ENCODE results near the gene NAGA.
"Not testable (repeated sequence)": the region's sequence is repeated elsewhere in the genome, so short reads cannot be mapped to it uniquely, and the experiment has no call there.

Gene NAGA

GRCh38 chr22:42074132-42074811, 3.7 kb upstream of the NAGA start, which contains the start of gene PHETA2:
PHETA2 (plus strand) TSS chr22:42074248; CDS start chr22:42077294, 3,046 bp downstream.
- no peak for TF ChIP-seq CTCF (IDR thresholded peaks at IDR 0.05; ENCODE audit: insufficient read depth, missing control alignments)
- no peak for DNase-seq (ENCODE audit: insufficient read length, low spot score)
- no peak for FAIRE-seq

DNA sequence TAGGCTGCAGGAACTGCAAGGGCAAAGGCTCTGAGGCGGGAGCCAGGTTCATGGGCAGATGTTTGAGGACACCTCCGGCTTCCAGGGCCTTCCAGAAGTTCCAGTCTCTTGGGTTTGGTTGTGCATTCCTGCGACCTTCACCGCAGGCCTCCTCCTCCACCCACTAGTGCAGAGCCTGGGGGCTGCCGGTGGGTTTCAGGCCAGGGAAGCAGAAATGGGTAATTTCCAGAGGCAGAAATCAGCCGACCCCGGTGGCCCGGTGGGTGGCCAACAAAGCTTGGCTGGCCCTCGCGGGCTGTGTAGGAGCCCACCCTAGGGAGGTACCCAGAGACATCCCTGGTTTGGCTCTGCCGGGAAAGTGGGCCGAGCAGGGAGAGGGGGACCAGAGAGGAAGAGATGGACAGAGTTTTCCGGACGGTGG, 3.0 kb upstream of the NAGA start:
- no peak for DNase-seq (ENCODE audit: insufficient read length, low spot score)
- no peak for FAIRE-seq
- no peak for TF ChIP-seq CTCF (IDR thresholded peaks at IDR 0.05; ENCODE audit: insufficient read depth, missing control alignments)

- TF ChIP-seq CTCF (IDR thresholded peaks at IDR 0.05; ENCODE audit: insufficient read depth, missing control alignments) = no peak
- DNase-seq (ENCODE audit: insufficient read length, low spot score) (no peak), FAIRE-seq (no peak)
These were observed 2.2 kb upstream of the NAGA start for GRCh38 chr22:42072606-42073330.

GRCh38 chr22:42071508-42071907, 896 bp upstream of the NAGA start:
- FAIRE-seq = not testable (repeated sequence)

GRCh38 chr22:42069801-42070516, 653 bp downstream of the NAGA start:
- TF ChIP-seq CTCF (IDR thresholded peaks at IDR 0.05; ENCODE audit: insufficient read depth, missing control alignments) = no peak
- DNase-seq (ENCODE audit: insufficient read length, low spot score) (no peak), FAIRE-seq (no peak)

More at GRCh38 chr22:42071508-42071907, 896 bp upstream of the NAGA start:
- not testable (repeated sequence) for DNase-seq (ENCODE audit: insufficient read length, low spot score)

GRCh38 chr22:42068291-42068690, 2.3 kb downstream of the NAGA start:
- FAIRE-seq = no peak
- no peak for TF ChIP-seq CTCF (IDR thresholded peaks at IDR 0.05; ENCODE audit: insufficient read depth, missing control alignments)
- no peak for DNase-seq (ENCODE audit: insufficient read length, low spot score)

DNA sequence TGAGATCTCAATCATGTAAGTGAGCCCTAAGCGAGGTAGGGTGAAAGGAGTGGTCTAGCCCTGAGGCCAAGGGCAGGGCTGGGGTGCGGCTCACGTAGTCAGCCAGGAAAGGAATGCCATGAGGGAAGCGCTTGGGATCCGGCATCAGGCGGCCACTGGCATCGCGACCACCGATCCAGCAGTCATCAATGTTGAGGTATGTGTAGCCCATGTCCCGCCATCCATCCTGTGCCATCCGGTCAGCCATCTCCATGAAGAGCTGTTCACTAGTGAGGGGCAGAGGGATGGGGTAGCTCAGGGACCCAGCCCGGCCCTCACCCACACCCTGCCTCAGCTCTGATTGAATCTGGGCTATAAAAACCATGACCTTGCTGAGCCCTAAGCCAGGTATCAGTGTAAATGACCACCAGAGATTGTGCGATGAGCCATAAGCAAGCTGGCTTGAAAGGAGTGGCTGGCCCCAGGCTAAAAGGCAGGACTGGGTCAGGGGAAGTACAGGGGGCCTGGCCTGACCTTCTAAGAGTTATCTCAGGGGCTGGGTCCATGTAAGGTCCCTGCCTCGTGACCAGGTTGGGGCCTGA, 2.9 kb downstream of the NAGA start:
- FAIRE-seq (no peak), DNase-seq (ENCODE audit: insufficient read length, low spot score) (no peak)
- TF ChIP-seq CTCF (IDR thresholded peaks at IDR 0.05; ENCODE audit: insufficient read depth, missing control alignments) = no peak

Measured in D721Med (cell line).